WERI-Rb-1 (cell line): ENCODE data around the gene CAMK2G.
"Not testable (repeated sequence)": the region's sequence is repeated elsewhere in the genome, so short reads cannot be mapped to it uniquely, and the experiment has no call there.

Experiments used
- DNase-seq: peaks from one replicate; pipeline ENCODE4 v3.0.0-alpha.2; 2020
- H3K27ac ChIP-seq: fragments of 250-450 bp; sonication (Bioruptor Pico); 2 replicates; pipeline ENCODE4 v1.5.1; 2020; ENCODE audit warnings: mild to moderate bottlenecking, moderate library complexity
- H3K27me3 ChIP-seq: fragments of 250-450 bp; sonication (Bioruptor Pico); 2 replicates; pipeline ENCODE4 v1.5.1; 2021; ENCODE audit warnings: mild to moderate bottlenecking, low read depth, moderate library complexity; ENCODE audit not compliant: insufficient read depth, severe bottlenecking
- H3K36me3 ChIP-seq: fragments of 250-450 bp; sonication (Bioruptor Pico); 2 replicates; pipeline ENCODE4 v1.5.1; 2020; ENCODE audit warnings: mild to moderate bottlenecking, moderate library complexity
- H3K4me3 ChIP-seq: 2 replicates; pipeline ENCODE4 v1.5.1; 2011; ENCODE audit warnings: low read depth, mild to moderate bottlenecking, control low read depth, low read length
- H3K9me3 ChIP-seq: fragments of 250-450 bp; sonication (Bioruptor Pico); 2 replicates; pipeline ENCODE4 v1.5.1; 2021; ENCODE audit warnings: mild to moderate bottlenecking, moderate library complexity; ENCODE audit not compliant: severe bottlenecking
- TF ChIP-seq, protein P1 (sequence below): IDR thresholded peaks from 2 replicates; pipeline ENCODE4 v1.5.1; 2011; ENCODE audit warnings: low read depth, mild to moderate bottlenecking, control low read depth, inconsistent platforms, low read length

Gene CAMK2G

DNA sequence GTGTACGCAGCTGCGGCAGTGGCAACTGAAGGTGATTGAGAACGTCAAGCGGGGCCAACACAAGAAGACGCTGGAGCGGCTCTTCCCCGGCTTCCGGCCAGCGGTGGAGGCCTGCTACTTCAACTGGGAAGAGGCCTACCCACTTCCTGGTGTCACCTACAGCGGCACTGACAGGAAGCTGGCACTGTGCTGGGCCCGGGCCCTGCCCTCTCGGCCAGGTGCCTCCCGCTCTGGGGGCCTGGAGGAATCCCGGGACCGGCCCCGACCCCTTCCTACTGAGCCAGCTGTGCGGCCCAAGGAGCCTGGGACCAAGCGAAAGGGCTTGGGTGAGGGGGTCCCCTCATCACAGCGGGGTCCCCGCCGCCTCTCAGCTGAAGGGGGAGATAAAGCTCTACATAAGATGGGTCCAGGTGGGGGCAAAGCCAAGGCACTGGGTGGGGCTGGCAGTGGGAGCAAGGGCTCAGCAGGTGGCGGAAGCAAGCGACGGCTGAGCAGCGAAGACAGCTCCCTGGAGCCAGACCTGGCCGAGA lies 82.4 kb downstream of the CAMK2G start:
- H3K27ac ChIP-seq: no peak overlapping the region
- DNase-seq: no peak
- peaks cover 73% of the 10 kb centered on the region for H3K36me3 ChIP-seq
- H3K27me3 ChIP-seq: no peaks in the 10 kb centered on the region
- no peaks in the 10 kb centered on the region for H3K9me3 ChIP-seq
- no peak overlapping the region for H3K4me3 ChIP-seq
- TF ChIP-seq, protein P1, sequence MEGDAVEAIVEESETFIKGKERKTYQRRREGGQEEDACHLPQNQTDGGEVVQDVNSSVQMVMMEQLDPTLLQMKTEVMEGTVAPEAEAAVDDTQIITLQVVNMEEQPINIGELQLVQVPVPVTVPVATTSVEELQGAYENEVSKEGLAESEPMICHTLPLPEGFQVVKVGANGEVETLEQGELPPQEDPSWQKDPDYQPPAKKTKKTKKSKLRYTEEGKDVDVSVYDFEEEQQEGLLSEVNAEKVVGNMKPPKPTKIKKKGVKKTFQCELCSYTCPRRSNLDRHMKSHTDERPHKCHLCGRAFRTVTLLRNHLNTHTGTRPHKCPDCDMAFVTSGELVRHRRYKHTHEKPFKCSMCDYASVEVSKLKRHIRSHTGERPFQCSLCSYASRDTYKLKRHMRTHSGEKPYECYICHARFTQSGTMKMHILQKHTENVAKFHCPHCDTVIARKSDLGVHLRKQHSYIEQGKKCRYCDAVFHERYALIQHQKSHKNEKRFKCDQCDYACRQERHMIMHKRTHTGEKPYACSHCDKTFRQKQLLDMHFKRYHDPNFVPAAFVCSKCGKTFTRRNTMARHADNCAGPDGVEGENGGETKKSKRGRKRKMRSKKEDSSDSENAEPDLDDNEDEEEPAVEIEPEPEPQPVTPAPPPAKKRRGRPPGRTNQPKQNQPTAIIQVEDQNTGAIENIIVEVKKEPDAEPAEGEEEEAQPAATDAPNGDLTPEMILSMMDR: no peak

DNA sequence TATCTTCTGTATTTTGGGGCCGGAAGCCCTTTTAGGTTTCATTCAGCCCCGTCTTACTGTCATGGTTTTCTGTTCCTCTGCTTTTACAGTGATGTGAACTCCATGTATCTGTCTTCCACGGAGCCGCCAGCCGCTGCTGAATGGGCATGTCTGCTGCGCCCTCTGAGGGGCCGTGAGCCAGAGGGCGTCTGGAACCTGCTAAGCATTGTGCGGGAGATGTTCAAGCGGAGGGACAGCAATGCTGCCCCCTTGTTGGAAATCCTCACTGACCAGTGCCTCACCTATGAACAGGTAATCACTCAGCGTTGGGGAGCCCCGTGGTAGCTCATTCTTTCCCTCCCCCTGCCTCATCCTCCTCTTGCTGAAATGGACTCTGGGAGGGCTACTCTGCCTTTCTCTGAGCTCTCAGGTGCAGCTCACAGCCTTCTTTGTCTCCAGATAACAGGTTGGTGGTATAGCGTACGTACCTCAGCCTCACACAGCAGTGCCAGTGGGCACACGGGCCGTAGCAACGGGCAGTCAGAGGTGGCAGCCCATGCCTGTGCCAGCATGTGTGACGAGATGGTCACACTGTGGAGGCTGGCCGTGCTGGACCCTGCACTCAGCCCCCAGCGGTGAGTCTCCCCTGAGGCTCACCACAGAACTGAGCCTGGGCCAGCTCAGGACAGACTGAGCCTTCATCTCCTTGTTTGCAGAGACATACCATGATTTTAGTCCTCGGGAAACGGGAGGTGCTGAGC lies 83.3 kb downstream of the CAMK2G start:
- Histone ChIP-seq H3K4me3 (no peak overlapping the region), H3K36me3 (peaks cover 66% of the 10 kb centered on the region), H3K27me3 (no peaks in the 10 kb centered on the region), H3K9me3 (no peaks in the 10 kb centered on the region), H3K27ac (no peak overlapping the region)
- DNase-seq: no peak
- TF ChIP-seq, protein P1: no peak

DNA sequence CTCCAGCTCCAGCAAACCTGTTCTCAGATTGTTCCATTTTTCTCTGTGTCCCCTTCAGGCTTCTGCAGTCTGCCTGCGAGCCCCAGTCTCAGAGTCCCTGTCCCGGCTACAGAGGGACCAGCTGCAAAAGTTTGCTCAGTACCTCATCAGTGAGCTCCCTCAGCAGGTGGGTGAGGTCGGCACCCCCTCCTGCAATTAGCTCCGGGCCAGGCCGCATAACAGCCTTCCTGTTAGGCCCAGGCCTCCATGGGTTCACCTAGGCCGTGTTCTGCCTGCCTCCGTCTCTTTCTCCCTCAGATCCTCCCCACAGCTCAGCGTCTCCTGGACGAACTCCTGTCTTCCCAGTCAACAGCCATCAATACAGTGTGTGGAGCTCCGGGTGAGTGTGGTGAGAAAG lies 84.7 kb downstream of the CAMK2G start:
- Histone ChIP-seq H3K4me3 (no peak overlapping the region), H3K36me3 (peaks cover 56% of the 10 kb centered on the region)
- TF ChIP-seq, protein P1: no peak

DNA sequence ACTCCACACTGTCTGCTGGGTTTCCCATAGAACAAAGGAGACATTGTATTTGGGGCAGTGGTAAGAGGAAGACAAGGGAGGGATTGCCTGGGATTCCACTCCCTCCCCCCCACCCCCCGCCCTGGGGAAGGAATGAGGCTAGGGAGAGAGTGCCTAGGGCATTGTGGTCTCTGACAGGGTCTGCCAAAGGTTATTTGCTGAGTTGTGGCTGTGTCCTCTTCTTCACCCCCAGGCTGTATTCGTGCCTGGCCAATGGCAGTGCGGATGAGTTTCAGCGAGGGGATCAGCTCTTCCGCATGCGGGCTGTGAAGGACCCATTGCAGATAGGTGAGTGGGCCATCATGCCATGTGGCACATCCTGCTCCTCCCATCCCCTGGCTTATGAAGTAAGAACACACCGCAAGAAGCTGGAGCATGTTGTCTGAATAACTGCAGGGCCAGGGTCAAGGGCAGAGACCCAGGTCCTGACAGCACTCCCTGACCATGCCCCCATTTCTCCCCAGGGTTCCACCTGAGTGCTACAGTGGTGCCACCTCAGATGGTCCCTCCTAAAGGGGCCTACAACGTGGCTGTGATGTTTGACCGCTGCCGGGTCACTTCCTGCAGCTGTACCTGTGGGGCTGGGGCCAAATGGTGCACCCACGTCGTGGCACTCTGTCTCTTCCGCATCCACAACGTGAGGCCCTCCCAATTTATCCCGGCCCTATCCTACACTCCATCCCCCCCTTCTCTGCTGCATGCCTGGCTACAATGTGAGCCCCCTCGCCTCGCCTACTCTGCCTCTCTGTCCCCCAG lies 85.3 kb downstream of the CAMK2G start:
- Histone ChIP-seq H3K9me3 (no peaks in the 10 kb centered on the region), H3K36me3 (peaks cover 51% of the 10 kb centered on the region), H3K27ac (no peak overlapping the region), H3K4me3 (no peak overlapping the region), H3K27me3 (no peaks in the 10 kb centered on the region)
- TF ChIP-seq, protein P1: no peak
- no peak for DNase-seq

More for the DNA sequence above, 84.7 kb downstream of the CAMK2G start:
- Histone ChIP-seq H3K27me3 (no peaks in the 10 kb centered on the region), H3K27ac (no peak overlapping the region), H3K9me3 (no peaks in the 10 kb centered on the region)
- DNase-seq: no peak

DNA sequence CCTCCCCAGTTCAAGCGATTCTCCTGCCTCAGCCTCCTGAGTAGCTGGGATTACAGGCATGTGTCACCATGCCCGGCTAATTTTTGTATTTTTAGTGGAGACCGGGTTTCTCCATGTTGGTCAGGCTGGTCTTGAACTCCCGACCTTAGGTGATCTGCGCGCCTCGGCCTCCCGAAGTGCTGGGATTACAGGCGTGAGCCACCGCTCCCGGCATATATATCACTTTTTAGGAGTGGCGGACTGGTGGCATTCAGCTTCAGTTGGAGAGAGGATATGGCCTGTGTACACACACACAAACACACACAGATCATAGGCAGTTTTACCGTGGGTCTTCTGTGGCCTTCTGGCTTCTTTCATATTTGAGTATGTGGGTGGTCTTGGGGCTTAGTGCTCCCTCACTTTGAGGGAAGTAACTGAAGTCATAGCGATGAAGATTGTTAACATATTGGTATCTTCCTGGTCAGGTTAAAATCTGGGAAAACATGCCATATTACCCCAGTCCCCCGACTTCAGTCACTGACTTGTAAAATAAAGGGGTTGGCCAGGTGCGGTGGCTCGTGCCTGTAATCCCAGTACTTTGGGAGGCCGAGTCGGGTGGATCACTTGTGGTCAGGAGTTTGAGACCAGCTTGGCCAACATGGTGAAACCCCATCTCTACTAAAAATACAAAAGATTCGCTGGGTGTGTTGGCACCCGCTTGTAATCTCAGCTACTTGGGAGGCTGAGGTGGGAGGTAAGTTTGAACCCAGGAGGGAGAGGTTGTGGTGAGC lies 87.1 kb downstream of the CAMK2G start:
- DNase-seq, H3K27ac ChIP-seq, H3K4me3 ChIP-seq, H3K27me3 ChIP-seq, H3K9me3 ChIP-seq: not testable (repeated sequence)
- H3K36me3 ChIP-seq: peaks cover 40% of the 10 kb centered on the region

DNA sequence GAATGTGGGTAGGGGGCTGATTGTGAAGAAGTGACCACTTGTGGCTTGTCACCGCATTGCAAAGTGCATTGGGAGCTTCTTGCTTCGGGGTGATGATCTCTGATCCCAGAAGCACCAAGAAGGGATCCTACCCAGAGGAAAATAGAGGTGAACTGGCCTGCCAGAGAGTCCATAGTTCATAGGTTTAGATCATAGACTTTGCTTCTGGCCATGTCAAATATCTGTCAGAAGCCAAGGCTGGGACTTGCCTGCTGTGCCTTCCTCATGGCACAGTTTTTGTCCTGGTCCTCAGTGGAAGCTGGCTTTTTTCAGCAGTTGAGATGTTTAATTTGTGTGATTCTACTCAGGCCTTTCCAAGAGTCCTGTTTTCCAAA lies 87.9 kb downstream of the CAMK2G start:
- Histone ChIP-seq H3K4me3 (peak overlapping the region; percentile 84), H3K27ac (no peak overlapping the region), H3K36me3 (peaks cover 33% of the 10 kb centered on the region), H3K9me3 (no peaks in the 10 kb centered on the region), H3K27me3 (no peaks in the 10 kb centered on the region)
- TF ChIP-seq, protein P1: no peak
- no peak for DNase-seq
